ENCODE results near the gene PTPRG.

PTPRG gene

DNA sequence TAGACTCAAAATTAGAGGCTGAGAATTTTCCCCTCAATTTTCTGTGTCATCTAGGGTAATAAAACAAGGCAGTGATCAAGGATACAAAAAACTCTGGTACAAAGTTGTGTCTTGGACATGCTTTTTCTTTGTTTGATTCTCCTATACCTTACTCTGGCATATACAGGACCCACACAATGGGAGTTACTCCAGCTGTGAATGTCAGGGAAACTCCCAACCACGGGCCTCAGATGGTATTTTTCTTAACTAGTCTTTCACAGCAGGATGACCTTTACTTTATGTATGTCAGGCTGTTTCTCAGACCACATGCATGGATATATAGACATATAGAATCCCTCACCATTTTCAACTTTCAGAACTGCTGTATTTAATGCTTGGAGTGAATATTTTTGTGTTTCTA lies 770.6 kb downstream of the PTPRG start:
- no peak for DNase-seq

- peak; percentile 5 for DNase-seq
These were observed 771.5 kb downstream of the PTPRG start for GRCh38 chr3:62332835-62333244.

GRCh38 chr3:62335196-62335595 lies 773.8 kb downstream of the PTPRG start:
- no peak for DNase-seq

- no peak for DNase-seq
These were observed 782.4 kb downstream of the PTPRG start for GRCh38 chr3:62343755-62344154.
